Brain microvascular endothelial cell (primary cell): ENCODE measurements around the gene STAT5A.

Experiments used
- DNase-seq: peaks from one replicate; pipeline ENCODE4 v3.0.0-alpha.2; 2020
- H3K27ac ChIP-seq: fragments of 250-450 bp; sonication (Bioruptor Pico); 2 replicates; pipeline ENCODE4 v1.5.1; 2020; ENCODE audit warnings: mild to moderate bottlenecking, moderate library complexity
- H3K27me3 ChIP-seq: fragments of 250-450 bp; sonication (Bioruptor Pico); replicated peaks from 2 replicates; pipeline ENCODE4 v1.5.1; 2020; ENCODE audit warnings: mild to moderate bottlenecking
- H3K36me3 ChIP-seq: fragments of 250-450 bp; sonication (Bioruptor Pico); replicated peaks from 2 replicates; pipeline ENCODE4 v1.5.1; 2020; ENCODE audit warnings: mild to moderate bottlenecking
- H3K4me3 ChIP-seq: 2 replicates; pipeline ENCODE4 v1.5.1; 2011; ENCODE audit warnings: low read depth, mild to moderate bottlenecking, control low read depth, low read length, moderate library complexity
- in situ Hi-C: cut with HindIII; loops from 2 replicates; pipeline ENCODE4 v1.10.0; 2017; ENCODE audit warnings: low sequenced_read_pairs, low pct_ligation_motif_present
- TF ChIP-seq, protein P1 (sequence below): IDR thresholded peaks from 2 replicates; pipeline ENCODE4 v1.5.1; 2011; ENCODE audit warnings: low read depth, mild to moderate bottlenecking, moderate library complexity, low read length, control low read depth, inconsistent platforms; ENCODE audit errors: missing control alignments

Gene STAT5A

DNA sequence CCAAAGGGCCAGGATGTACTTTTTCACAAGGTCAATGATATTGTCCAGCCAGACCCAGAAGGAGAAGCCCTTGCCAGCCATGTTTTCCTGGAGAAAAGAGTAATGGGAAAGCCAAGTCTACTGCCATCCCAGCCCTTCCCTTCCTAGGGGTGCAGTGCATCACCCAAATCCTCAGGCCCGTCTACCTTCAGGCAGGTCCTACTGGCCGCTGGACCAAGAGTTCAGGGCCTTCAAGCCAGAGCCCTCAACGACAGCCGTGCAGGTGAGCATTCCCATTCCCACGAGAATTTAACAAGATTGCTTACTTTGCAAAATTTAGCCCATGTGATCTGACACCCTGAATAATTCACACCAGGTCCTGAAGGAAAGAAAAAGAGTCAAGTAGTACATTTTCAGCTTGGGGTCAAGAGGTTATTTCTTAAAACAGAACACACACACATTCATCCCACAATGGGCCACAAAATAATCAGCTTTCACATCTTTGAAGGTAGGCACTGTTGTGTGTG is 35.0 kb downstream of the STAT5A start:
- in situ Hi-C loops: loop anchor here (25.0 kb wide), 1 partner anchor 189 kb away; no protein-coding TSS in a partner anchor

DNA sequence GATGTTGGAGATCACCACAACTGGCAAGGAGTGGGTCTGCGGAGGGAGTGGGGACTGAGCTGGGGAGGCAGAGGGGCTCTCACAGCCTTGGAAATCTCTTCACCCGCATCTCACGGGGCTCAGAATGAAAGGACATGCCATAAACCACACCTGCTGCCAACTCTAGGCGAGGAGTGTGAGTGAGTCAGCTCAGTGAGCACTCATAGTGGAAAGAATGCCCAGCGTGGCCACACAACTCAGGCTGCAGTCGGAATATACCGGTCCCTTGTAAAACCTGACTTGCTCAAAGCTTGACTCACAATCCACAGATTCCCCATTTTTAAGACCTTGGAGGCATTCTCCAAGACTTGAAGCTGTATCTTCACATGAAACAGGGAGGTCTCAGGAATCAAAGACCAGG is 36.7 kb downstream of the STAT5A start:
- H3K4me3 ChIP-seq: no peak overlapping the region
- peaks cover 59% of the 10 kb centered on the region for H3K36me3 ChIP-seq
- H3K27me3 ChIP-seq: no peaks in the 10 kb centered on the region
- H3K27ac ChIP-seq: no peak overlapping the region
- TF ChIP-seq, protein P1, sequence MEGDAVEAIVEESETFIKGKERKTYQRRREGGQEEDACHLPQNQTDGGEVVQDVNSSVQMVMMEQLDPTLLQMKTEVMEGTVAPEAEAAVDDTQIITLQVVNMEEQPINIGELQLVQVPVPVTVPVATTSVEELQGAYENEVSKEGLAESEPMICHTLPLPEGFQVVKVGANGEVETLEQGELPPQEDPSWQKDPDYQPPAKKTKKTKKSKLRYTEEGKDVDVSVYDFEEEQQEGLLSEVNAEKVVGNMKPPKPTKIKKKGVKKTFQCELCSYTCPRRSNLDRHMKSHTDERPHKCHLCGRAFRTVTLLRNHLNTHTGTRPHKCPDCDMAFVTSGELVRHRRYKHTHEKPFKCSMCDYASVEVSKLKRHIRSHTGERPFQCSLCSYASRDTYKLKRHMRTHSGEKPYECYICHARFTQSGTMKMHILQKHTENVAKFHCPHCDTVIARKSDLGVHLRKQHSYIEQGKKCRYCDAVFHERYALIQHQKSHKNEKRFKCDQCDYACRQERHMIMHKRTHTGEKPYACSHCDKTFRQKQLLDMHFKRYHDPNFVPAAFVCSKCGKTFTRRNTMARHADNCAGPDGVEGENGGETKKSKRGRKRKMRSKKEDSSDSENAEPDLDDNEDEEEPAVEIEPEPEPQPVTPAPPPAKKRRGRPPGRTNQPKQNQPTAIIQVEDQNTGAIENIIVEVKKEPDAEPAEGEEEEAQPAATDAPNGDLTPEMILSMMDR: peak; percentile 7
- in situ Hi-C loops: no loop called here
- peak; percentile 64 for DNase-seq

More for the DNA sequence above, 35.0 kb downstream of the STAT5A start:
- Histone ChIP-seq H3K27ac (no peak overlapping the region), H3K4me3 (no peak overlapping the region), H3K36me3 (peaks cover 55% of the 10 kb centered on the region), H3K27me3 (no peaks in the 10 kb centered on the region)
- no peak for DNase-seq
- TF ChIP-seq, protein P1: no peak

DNA sequence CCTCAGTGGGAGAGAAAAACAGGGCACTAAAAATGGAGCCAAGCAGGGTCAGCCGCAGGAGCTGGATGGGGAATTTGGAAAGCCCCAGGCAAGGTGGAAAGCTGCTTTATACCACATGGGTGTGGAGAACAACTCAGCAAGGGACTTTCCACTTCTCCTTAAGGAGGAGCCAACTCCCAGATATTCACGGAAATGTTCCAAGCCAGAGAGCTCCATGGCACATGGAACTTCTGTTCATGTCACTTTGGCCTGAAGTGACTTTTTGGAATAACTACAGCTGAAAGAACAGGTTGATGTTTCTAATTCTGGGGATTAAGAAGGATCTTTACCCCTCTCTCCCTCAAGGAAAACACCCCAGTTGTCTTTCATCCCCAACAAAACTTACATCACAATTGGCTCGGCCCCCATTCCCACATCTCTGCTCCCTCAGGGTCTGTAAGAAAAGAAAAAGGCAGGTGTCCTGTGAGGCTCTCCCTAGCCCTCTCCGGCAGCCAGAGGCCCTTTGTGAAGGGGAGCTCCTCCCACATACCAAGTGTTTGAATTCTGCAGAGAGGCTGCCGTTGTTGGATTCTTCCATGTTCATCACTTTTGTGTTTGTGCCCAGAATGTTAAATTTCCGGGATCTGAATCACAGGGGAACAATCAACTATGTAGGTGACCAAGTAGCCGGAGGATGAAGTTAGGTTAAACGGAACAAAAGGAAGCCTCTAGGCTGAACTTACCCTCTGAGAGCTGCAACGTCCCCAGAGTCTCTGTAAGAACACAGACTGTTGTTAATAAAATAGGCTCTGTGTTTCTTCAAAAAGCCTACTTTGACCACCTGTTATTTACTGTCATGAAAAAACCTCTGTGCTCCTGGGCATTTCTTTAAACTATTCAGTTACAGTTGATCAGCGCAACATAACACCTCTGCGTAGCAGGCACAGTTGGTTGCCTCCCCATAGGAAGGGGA is 41.0 kb downstream of the STAT5A start:
- Histone ChIP-seq H3K4me3 (no peak overlapping the region), H3K27ac (peak overlapping the region; percentile 54), H3K27me3 (no peaks in the 10 kb centered on the region), H3K36me3 (peaks cover 68% of the 10 kb centered on the region)
- TF ChIP-seq, protein P1: no peak
- in situ Hi-C loops: no loop called here
- peak; percentile 25 for DNase-seq

DNA sequence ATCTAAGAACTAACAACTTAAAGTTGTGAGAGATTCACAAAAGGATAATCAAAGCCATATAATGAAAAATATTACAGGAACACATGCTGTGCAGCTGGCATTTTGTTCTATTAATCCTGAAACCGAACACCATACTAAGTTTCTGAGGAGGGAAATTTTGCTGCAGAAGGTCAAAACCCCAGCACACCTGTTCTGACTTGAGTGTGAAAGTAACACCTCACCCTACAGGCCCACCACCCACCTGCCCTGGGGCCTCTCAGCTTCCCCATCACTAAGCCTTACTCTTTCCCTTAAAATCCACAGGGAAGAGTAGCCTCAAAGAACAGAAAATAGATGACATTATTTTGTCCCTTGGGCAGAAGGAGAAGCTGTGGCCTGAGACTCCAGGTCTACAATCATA is 44.8 kb downstream of the STAT5A start:
- no peak for DNase-seq
- Histone ChIP-seq H3K27me3 (no peaks in the 10 kb centered on the region), H3K27ac (no peak overlapping the region), H3K4me3 (no peak overlapping the region), H3K36me3 (peaks cover 70% of the 10 kb centered on the region)
- TF ChIP-seq, protein P1: no peak
- in situ Hi-C loops: no loop called here

DNA sequence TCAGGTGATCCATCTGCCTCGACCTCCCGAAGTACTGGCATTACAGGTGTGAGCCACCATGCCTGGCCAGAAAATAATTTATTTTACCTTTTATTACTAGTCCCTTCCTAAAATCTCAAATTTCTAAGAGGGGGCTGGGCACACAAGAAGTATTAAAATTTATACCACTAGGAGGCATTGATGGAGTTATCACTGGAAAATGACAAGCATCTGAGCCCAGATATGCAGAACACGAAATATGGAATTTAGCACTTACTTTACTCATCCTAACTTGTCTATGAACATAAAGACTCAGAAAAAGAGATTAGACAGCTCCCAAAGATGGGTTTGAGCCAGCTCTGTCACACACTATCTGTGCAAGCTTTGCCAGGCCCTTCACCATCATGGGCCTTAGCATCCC is 46.4 kb downstream of the STAT5A start:
- in situ Hi-C loops: no loop called here

More for the DNA sequence above, 46.4 kb downstream of the STAT5A start:
- TF ChIP-seq, protein P1: peak; percentile 32
- Histone ChIP-seq H3K27ac (no peak overlapping the region), H3K27me3 (no peaks in the 10 kb centered on the region), H3K4me3 (no peak overlapping the region), H3K36me3 (peaks cover 68% of the 10 kb centered on the region)
- DNase-seq: peak; percentile 22
